ENCODE measurements around the gene MFAP4.
A peak's percentile ranks its signal among the peaks of the same experiment; 100 is the strongest.

Gene MFAP4

DNA sequence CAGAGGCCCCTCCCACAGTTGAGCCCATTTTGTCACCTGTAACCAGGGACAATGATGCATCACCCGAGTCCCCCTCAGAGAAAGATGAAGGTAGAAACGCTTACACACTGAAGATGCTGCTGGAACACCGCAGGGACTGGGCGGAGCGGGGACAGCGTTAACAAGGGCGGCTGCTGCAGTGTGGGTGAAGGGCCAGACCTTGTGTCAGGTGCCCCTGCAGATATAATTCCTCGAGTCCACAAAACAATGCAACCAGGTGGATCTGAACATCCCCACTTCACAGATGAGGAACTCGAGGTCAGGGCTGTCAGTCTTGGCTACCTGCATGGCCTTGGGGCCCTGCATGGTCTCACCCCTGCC lies 15.0 kb downstream of the MFAP4 start:
- DNase-seq (ENCODE audit: low read depth in 1 of 2, low spot score in 1 of 2) = no peak

GRCh38 chr17:19371259-19372010 lies 15.6 kb downstream of the MFAP4 start:
- no peak for DNase-seq (ENCODE audit: low read depth in 1 of 2, low spot score in 1 of 2)

GRCh38 chr17:19370493-19370960 lies 16.5 kb downstream of the MFAP4 start:
- no peak for DNase-seq (ENCODE audit: low read depth in 1 of 2, low spot score in 1 of 2)

DNA sequence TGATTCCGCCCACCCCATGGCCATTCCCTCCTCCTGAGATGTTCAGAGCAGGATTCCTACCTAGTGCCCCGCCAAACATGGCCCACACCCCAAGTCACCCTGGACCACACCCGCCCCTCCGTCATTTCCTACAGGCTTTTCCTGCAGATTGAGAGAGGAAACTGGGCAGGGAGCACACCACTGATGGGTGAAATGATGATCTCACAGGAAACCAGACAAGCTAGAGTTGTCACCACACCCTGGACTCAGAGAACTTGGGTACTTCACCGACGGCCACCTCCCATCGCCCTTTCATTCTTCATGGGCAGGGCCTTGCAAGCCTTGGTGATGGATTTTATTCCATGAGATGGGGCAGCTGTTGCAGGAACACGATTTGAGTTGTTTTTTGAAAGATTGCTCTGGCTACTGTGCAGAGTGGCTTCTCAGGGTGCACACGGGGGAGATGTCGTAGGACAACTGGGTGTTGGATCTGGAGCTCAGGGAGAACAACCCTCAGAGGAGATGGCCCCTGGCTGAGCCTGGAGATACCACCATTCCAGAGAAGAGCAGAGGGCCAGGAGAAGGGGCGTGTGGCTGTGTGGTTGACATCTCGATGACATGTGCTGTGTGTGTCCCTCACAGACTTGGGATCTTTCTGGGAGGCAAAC lies 17.0 kb downstream of the MFAP4 start:
- DNase-seq (ENCODE audit: low read depth in 1 of 2, low spot score in 1 of 2) = no peak

DNA sequence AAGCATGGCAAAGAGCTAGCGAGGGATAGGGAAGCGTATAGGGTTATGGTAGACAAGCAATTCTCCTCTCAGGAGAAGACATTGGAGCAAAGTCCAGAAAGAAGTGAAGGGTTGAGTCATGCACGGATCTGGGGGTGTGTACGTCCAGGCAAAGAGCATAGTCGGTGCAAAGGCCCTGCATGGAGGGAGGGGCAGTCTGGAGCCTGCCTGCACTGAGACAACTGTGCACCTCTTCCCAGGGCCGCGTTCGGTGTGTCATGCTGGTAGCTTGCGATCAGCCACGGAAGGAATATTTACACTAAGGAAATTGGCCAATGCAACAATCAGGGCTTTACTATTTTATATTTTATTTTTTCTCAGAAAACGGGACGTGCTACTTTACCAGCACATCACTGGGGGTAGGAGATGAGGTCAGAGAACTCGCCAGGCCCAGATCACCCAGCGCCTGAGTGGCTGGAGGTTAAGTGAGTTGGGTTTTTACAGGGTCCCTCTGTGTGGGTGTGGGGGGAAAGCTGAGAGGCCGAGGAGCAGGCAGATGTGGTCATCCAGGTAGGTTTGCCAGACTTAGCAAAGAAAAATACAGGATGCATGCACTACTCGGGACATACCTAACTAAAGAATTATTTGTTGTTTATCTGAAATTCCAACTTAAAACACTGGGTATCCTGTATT lies 17.7 kb downstream of the MFAP4 start:
- no peak for DNase-seq (ENCODE audit: low read depth in 1 of 2, low spot score in 1 of 2)

DNA sequence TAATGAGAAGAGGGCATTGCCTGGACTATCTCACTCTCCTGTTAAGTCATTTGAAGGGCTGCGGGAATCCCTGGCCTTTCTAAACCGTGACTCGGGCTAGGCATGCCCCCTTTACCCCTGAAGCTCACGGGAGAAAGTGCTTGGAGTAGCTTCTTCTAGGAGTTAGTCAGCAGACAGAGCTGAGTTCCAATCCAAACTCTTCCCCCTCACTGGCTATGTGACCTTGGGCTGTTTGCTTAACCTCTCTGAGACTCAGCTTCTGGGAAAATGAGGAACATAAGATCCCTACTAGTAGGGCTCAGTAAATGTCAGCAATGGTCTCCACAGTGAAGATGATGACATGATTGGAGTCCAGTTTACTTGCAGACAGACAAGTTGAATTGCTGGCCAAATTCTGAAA lies 18.8 kb downstream of the MFAP4 start:
- no peak for DNase-seq (ENCODE audit: low read depth in 1 of 2, low spot score in 1 of 2)

GRCh38 chr17:19366637-19366972 lies 20.4 kb downstream of the MFAP4 start:
- DNase-seq (ENCODE audit: low read depth in 1 of 2, low spot score in 1 of 2) = no peak

GRCh38 chr17:19365833-19366636 lies 21.0 kb downstream of the MFAP4 start:
- no peak for DNase-seq (ENCODE audit: low read depth in 1 of 2, low spot score in 1 of 2)

GRCh38 chr17:19365499-19365817 lies 21.5 kb downstream of the MFAP4 start:
- DNase-seq (ENCODE audit: low read depth in 1 of 2, low spot score in 1 of 2) = no peak

DNA sequence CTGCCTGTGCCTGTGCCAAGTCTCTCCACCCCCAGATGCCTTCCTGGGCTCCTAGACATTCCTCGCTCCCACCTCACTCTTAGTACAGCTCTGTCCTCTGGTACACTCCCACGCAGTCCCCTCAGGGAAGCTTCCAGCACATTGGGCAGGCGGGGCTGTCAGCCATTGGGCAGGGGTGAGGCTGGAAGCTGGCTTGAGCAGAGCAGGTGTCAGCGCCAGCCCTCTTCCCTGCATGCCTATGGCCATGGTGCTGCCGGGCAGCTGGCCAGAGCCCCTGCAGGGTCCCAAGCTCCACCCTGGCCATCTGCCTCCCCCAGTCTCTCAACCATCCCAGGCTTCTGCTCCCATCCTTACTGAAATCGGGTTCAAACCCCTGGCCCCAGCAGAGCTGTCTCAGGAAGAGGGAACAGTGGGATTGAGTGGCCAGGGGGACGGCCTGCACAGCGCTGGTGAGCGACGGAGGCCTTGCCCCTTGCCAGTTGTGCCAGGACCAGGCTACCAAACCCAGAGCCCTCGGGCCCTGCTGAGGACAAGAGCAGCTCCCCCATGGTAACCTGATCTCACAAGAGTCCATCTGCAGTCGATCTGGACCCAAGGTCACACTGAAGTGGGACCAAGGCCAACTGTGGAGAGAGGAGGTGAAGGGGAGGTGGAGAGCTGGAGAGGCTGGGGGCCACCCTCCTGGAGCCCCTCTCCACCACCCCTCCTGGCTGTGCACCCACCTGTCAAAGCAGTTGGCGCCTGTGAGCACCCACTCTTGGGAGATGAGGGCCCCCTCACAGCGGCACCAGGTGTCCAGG lies 22.1 kb downstream of the MFAP4 start:
- no peak for DNase-seq (ENCODE audit: low read depth in 1 of 2, low spot score in 1 of 2)

- DNase-seq (ENCODE audit: low read depth in 1 of 2, low spot score in 1 of 2) = no peak
These were observed 23.4 kb downstream of the MFAP4 start for GRCh38 chr17:19363460-19364035.

DNA sequence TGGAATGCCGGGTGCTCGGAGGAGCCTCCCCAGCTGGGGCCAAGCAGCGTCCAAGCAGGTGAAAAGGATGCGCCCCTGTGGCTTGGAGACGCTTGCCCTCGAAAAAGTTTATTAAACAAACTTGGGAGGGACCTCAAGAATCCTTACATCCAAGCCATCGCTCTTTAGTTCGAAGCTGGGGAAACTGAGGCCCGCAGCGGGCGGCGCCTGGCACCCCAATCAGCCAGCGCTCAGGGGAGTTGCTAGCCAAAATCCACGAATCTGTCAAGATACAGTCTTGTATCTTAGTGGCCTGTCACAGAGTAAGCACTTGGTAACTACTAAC lies 23.9 kb downstream of the MFAP4 start:
- no peak for DNase-seq (ENCODE audit: low read depth in 1 of 2, low spot score in 1 of 2)

DNA sequence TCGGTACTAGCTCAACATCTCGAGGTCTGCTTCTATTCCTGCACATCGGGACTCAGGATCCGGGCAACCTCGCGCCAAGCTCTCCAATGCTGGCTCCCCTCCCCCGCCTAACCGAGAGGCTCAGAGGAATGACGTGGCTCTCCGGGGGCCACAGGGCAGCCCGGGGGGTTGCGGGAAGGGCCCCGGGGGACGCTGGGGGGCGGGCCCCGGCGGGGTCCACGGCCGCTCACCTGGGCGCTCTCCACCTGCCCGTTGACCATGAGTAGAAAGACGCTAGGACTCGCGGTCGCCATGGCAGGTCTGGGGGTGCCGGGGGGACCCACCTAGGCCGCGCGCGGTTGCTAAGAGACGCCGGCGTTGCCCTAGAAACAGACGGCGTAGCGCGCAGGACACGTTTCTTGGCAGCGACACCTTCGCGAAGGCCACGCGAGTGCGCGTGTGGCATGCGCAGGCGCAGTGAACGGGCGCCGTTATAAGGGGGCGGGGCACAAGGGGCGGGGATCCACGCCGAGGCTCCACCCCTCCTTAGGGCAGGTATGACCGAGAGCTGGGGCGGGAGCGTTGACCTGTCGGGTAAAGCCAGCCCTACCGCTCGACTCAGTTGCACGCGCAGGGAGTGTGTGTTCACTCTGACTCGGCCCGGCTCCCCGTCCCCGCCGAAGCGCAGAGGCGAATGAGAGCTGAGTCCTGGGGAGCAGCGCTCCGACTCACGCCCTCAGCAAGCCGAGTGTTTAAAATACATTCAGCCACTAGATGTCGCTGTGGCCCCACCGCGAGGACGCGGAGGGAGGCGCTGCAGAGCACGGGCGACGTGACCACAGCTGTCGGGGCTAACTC lies 24.5 kb downstream of the MFAP4 start, which contains the start of gene B9D1:
B9D1 (minus strand) TSS at position 447 of the 837 bp plus-strand sequence; CDS start at position 293, 154 bp downstream.
- peak; percentile 93 to 95 for DNase-seq (ENCODE audit: low read depth in 1 of 2, low spot score in 1 of 2)

DNA sequence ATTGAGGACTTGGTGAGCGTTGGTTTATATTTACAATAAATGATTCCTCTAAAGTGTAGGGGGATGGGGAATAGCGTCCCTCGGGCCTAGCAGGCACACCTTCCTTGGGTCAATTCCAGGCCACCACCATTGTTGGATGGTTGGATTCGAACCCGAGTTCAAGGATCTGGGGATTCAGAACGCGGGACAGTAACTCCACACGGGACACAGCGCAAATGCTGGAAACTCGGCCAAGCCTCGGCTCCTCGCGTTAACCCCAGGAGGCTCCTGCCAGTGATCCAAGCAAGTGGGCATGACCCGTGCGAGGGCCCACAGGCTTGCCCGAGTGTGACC lies 25.1 kb downstream of the MFAP4 start:
- no peak for DNase-seq (ENCODE audit: low read depth in 1 of 2, low spot score in 1 of 2)

- DNase-seq (ENCODE audit: low read depth in 1 of 2, low spot score in 1 of 2) = no peak
These were observed 25.7 kb downstream of the MFAP4 start for GRCh38 chr17:19361326-19361725.

GRCh38 chr17:19360772-19361171 lies 26.2 kb downstream of the MFAP4 start:
- DNase-seq (ENCODE audit: low read depth in 1 of 2, low spot score in 1 of 2) = no peak

DNA sequence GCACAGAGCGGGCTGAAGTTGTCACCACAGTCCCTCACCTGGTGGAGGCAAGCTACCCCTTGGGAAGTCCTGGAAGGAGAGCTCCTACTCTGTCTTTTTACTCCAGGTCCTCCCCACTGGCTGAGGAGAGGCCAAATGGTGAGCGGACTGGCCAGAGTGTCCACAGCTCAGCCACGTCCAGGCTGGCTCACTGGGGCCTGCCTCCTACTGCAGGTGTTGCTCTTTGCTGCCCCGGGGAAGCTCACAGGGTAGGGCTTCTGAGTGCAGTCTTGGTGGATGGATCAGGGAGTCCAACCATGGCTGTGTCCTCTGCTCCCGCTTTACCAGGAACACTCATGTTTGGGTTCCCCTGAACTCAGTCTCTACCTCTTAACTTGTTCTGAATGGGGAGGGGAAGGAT lies 27.1 kb downstream of the MFAP4 start:
- DNase-seq (ENCODE audit: low read depth in 1 of 2, low spot score in 1 of 2) = no peak

DNA sequence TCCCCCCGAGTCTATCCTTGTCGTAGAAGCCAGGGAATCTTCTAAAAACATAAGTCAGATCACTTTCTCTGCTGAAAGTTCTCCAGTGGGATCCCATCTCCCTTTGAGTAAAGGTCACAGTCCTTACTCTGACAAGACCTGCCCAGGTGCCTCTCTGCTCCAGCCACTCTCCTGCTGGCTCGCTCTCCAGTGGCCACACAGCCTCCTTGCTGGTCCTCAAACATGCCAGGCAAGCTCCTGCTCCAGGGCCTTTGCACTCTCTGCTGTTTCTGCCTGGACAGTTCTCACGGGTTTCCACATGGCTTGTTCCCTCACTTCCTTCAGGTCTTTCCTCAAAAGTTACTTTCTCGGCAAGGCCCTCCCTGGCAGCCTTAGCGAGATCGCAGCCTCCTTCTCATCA lies 27.8 kb downstream of the MFAP4 start:
- DNase-seq (ENCODE audit: low read depth in 1 of 2, low spot score in 1 of 2) = no peak

- no peak for DNase-seq (ENCODE audit: low read depth in 1 of 2, low spot score in 1 of 2)
These were observed 29.2 kb downstream of the MFAP4 start for GRCh38 chr17:19357761-19358160.

DNA sequence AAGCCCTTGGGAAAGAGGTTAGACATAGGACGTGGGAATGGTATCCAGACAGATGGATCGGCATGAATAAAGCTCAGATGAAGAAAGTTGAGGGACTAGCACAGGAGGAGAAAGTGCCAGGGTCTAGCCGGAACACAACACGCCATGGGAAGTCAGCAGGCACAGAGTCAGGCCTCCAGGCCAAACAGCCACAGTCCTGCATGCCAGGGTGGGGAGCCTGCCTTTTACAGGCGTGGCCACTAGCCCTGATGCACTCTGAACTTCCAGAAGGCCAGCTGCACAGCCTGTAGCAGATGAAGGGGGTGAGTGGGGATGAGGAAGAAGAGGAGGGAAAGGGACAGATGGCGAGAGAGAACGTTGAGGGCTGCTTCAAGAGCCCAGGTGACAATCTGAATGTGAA lies 29.6 kb downstream of the MFAP4 start:
- no peak for DNase-seq (ENCODE audit: low read depth in 1 of 2, low spot score in 1 of 2)

All from stimulated activated CD4-positive, alpha-beta T cell treated with anti-CD3 and anti-CD28 coated beads, Interleukin-15, amount 100 ng/mL, for 1 hour (primary cell).